Astrocyte (in vitro differentiated cells and primary cell): ENCODE results near the gene TRIM8.

Experiments used
- EZH2 ChIP-seq: IDR thresholded peaks from 2 replicates; pipeline ENCODE4 v1.6.1; 2012; ENCODE audit warnings: mild to moderate bottlenecking, low read length, inconsistent platforms; ENCODE audit not compliant: insufficient read depth
- TF ChIP-seq, protein P1 (sequence below): IDR thresholded peaks from 2 replicates; pipeline ENCODE4 v1.5.1; 2011; ENCODE audit warnings: low read depth, mild to moderate bottlenecking, inconsistent platforms, low read length, moderate library complexity; ENCODE audit not compliant: insufficient read depth

DNA sequence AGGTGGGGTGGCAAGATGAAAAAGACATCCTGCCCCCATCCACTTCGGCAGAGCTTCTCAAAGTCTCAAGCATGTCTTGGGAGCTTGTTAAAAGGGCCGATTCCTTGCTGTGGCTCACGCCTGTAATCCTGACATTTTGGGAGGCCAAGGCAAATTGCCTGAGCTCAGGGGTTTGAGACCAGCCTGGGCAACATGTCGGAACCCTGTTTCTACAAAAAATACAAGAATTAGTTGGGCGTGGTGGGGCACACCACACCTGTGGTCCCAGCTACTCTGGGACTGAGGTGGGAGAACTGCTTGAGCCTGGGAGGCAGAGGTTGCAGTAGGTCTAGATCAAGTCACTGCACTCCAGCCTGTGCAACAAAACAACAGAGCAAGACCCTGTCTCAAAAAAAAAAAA lies 14.5 kb downstream of the TRIM8 start:
- TF ChIP-seq, protein P1, sequence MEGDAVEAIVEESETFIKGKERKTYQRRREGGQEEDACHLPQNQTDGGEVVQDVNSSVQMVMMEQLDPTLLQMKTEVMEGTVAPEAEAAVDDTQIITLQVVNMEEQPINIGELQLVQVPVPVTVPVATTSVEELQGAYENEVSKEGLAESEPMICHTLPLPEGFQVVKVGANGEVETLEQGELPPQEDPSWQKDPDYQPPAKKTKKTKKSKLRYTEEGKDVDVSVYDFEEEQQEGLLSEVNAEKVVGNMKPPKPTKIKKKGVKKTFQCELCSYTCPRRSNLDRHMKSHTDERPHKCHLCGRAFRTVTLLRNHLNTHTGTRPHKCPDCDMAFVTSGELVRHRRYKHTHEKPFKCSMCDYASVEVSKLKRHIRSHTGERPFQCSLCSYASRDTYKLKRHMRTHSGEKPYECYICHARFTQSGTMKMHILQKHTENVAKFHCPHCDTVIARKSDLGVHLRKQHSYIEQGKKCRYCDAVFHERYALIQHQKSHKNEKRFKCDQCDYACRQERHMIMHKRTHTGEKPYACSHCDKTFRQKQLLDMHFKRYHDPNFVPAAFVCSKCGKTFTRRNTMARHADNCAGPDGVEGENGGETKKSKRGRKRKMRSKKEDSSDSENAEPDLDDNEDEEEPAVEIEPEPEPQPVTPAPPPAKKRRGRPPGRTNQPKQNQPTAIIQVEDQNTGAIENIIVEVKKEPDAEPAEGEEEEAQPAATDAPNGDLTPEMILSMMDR, result no peak
- no peak for TF ChIP-seq EZH2
